MM.1S (cell line): ENCODE measurements around the gene TMEM60.

Experiments used
- CTCF ChIP-seq: fragments of 300-600 bp; sonication (generic); IDR thresholded peaks from 2 replicates; pipeline ENCODE4 v1.5.1; 2016; ENCODE audit warnings: antibody characterized with exemption, low read length, mixed read lengths
- EZH2 ChIP-seq: fragments of 300-600 bp; sonication (generic); optimal IDR thresholded peaks from 2 replicates; pipeline ENCODE3; 2017; ENCODE audit warnings: low read depth, mild to moderate bottlenecking, antibody characterized with exemption, low read length, mixed read lengths
- EZH2phosphoT487 ChIP-seq: fragments of 300-600 bp; sonication (generic); IDR thresholded peaks from 2 replicates; pipeline ENCODE4 v1.6.1; 2018; ENCODE audit warnings: antibody characterized with exemption, low read length

- TF ChIP-seq EZH2phosphoT487: no peak
- TF ChIP-seq CTCF: no peak
- TF ChIP-seq EZH2: no peak
These were observed 24.0 kb upstream of the TMEM60 start for GRCh38 chr7:77822269-77822668.
